K562 (cell line): ENCODE data around the gene RALGPS1. TPM values are rescaled to one million over a fixed set of nuclear protein-coding genes. Genes with fewer than 3 reads are reported as not detected.
A peak's percentile ranks its signal among the peaks of the same experiment; 100 is the strongest.

Experiments used
- ATAC-seq: fragments of 200-7000 bp; cut with Tn5 transposase; 3 replicates; pipeline ENCODE4 v1.9.1; 2020; ENCODE audit warnings: moderate library complexity
- BruUV-seq: library from RNA; stranded (reverse); fragments of 400-500 nt; replicated peaks from 2 replicates; lab custom pipeline; 2021; lab: Mats Ljungman, UMichigan
- CTCF ChIA-PET: fragments of 300-600 bp; formaldehyde crosslinking; extraction: SDS; loops from one replicate; lab custom pipeline; 2021; ENCODE audit warnings: low intra/inter-chr PET ratio; lab: Yijun Ruan, JAX
- POLR2A ChIA-PET: fragments of 300-600, 350-650 bp; sonication (Branson Sonifier 250); formaldehyde crosslinking; extraction: SDS; loops from one replicate; lab custom pipeline; 2021; ENCODE audit warnings: antibody characterized with exemption, inconsistent platforms; lab: Yijun Ruan, JAX
- DNase-seq, 4 experiments: peaks; one replicate each; pipeline versions ENCODE4 v3.0.0 to v3.0.0-alpha.2; 2011 to 2018; ENCODE audit warnings: low spot score in 3 of 4, mixed read lengths in 3 of 4; ENCODE audit errors: extremely low read depth in 1 of 4
- FAIRE-seq: peaks from 2 replicates; lab custom pipeline; 2011; peaks lifted over from hg19 to GRCh38; lab: Jason Lieb, UNC
- H2AFZ ChIP-seq: 2 replicates; pipeline ENCODE4 v1.6.0; 2011; ENCODE audit warnings: low read depth, low read length, control low read depth, inconsistent platforms
- H3K27ac ChIP-seq: fragments of 200-600 bp; 3 replicates; pipeline ENCODE4 v1.8.0; 2011; ENCODE audit warnings: low read depth, mild to moderate bottlenecking, control low read depth, inconsistent platforms, low read length, moderate library complexity, mixed read lengths; ENCODE audit errors: extremely low read depth
- H3K27me3 ChIP-seq, 2 experiments: fragments of 300-600 bp in 1 of 2; 2 replicates in 1 of 2; 3 replicates in 1 of 2; pipeline versions ENCODE4 v1.6.0 to v1.8.0; 2011; ENCODE audit warnings: inconsistent platforms in 2 of 2, low read length in 2 of 2, mild to moderate bottlenecking in 1 of 2, mixed read lengths in 1 of 2, moderate library complexity in 1 of 2; ENCODE audit not compliant: control insufficient read depth in 2 of 2, insufficient read depth in 2 of 2
- H3K36me3 ChIP-seq: fragments of 300-600 bp; 3 replicates; pipeline ENCODE4 v1.8.0; 2011; ENCODE audit warnings: mild to moderate bottlenecking, low read length, inconsistent platforms; ENCODE audit not compliant: control insufficient read depth, insufficient read depth
- H3K4me1 ChIP-seq, 2 experiments: fragments of 200-600 bp in 1 of 2; replicated peaks in 1 of 2; 2 replicates in 1 of 2; 3 replicates in 1 of 2; pipeline versions ENCODE4 v1.5.1 to v1.8.0; 2011; ENCODE audit warnings: inconsistent platforms in 2 of 2, low read length in 2 of 2, mild to moderate bottlenecking in 1 of 2, mixed read lengths in 1 of 2, moderate library complexity in 1 of 2; ENCODE audit not compliant: control insufficient read depth in 2 of 2, insufficient read depth in 2 of 2
- H3K4me2 ChIP-seq: 2 replicates; pipeline ENCODE4 v1.6.1; 2011; ENCODE audit warnings: low read length, control low read depth, inconsistent platforms, mixed read lengths; ENCODE audit not compliant: insufficient read depth
- H3K4me3 ChIP-seq: fragments of 200-600 bp; sonication (generic), shearing (Covaris generic); 2 replicates; pipeline ENCODE4 v1.5.1; 2016; ENCODE audit warnings: control low read depth, inconsistent platforms
- H3K79me2 ChIP-seq: fragments of 200-600 bp; 3 replicates; pipeline ENCODE4 v1.8.0; 2011; ENCODE audit warnings: low read length, inconsistent platforms; ENCODE audit not compliant: control insufficient read depth, insufficient read depth
- H3K9ac ChIP-seq, 2 experiments: 2 replicates each; pipeline versions ENCODE4 v1.6.0 to v1.6.1; 2011; ENCODE audit warnings: low read depth in 2 of 2, low read length in 2 of 2, control low read depth in 1 of 2, inconsistent platforms in 1 of 2, mild to moderate bottlenecking in 1 of 2, mixed read lengths in 1 of 2; ENCODE audit not compliant: insufficient read depth in 1 of 2
- H3K9me1 ChIP-seq: one replicate; pipeline ENCODE4 v1.6.0; 2011; ENCODE audit warnings: inconsistent platforms, mild to moderate bottlenecking, low read length, moderate library complexity; ENCODE audit not compliant: control insufficient read depth, insufficient read depth
- H3K9me3 ChIP-seq: replicated peaks from 2 replicates; pipeline ENCODE4 v1.5.1; 2011; ENCODE audit warnings: low read depth, low read length, inconsistent platforms; ENCODE audit not compliant: control insufficient read depth, insufficient read depth
- H4K20me1 ChIP-seq: replicated peaks from 2 replicates; pipeline ENCODE4 v1.6.1; 2011; ENCODE audit warnings: low read length, inconsistent platforms, mixed read lengths; ENCODE audit not compliant: control insufficient read depth, insufficient read depth
- BCOR ChIP-seq: fragments of 450-650 bp; IDR thresholded peaks from 2 replicates; pipeline ENCODE4 v1.6.1; 2016
- HDAC3 ChIP-seq: fragments of 450-650 bp; IDR thresholded peaks from 2 replicates; pipeline ENCODE4 v1.6.1; 2018; ENCODE audit warnings: borderline replicate concordance, mild to moderate bottlenecking, moderate library complexity; ENCODE audit not compliant: partially characterized antibody
- HMGXB4 ChIP-seq: sonication (generic); formaldehyde crosslinking; IDR thresholded peaks from 2 replicates; pipeline ENCODE4 v1.8.1; 2023; ENCODE audit warnings: mild to moderate bottlenecking, missing genetic modification reagents
- HOXB6 ChIP-seq: fragments of 250-450 bp; sonication (Bioruptor Pico); IDR thresholded peaks from 2 replicates; pipeline ENCODE4 v1.5.1; 2022; ENCODE audit warnings: mild to moderate bottlenecking, borderline replicate concordance
- ID3 ChIP-seq, 2 experiments: fragments of 250-450 bp in 1 of 2; fragments of 450-650 bp in 1 of 2; sonication (Bioruptor Pico) in 1 of 2; IDR thresholded peaks; 2 replicates each; pipeline versions ENCODE4 v1.6.1 to v1.8.0; 2016 to 2021; ENCODE audit warnings: mild to moderate bottlenecking in 2 of 2, moderate library complexity in 2 of 2, missing compliant biosample characterization in 1 of 2, missing genetic modification characterization in 1 of 2
- KDM1A ChIP-seq, 2 experiments: fragments of 450-650 bp; IDR thresholded peaks; 2 replicates each; pipeline ENCODE4 v1.6.1; 2016; ENCODE audit warnings: mild to moderate bottlenecking in 2 of 2
- NBN ChIP-seq: fragments of 450-650 bp; IDR thresholded peaks from 2 replicates; pipeline ENCODE4 v1.6.1; 2016; ENCODE audit warnings: low read depth, mild to moderate bottlenecking
- NFATC3 ChIP-seq: fragments of 450-650 bp; IDR thresholded peaks from 2 replicates; pipeline ENCODE4 v1.6.1; 2017; ENCODE audit warnings: mild to moderate bottlenecking
- NFRKB ChIP-seq: fragments of 450-650 bp; IDR thresholded peaks from 2 replicates; pipeline ENCODE4 v1.6.1; 2016; ENCODE audit warnings: low read depth
- NRF1 ChIP-seq, 2 experiments: fragments of 450-650 bp; IDR thresholded peaks in 1 of 2; conservative IDR thresholded peaks in 1 of 2; 2 replicates each; pipeline ENCODE4 v1.6.1; 2014; ENCODE audit warnings: mild to moderate bottlenecking in 2 of 2
- PRMT5 ChIP-seq: sonication (generic); formaldehyde crosslinking; IDR thresholded peaks from 2 replicates; pipeline ENCODE4 v1.5.0; 2020; ENCODE audit warnings: missing genetic modification reagents
- SIN3B ChIP-seq: fragments of 450-650 bp; IDR thresholded peaks from 2 replicates; pipeline ENCODE4 v1.6.1; 2017; ENCODE audit warnings: low read depth, mild to moderate bottlenecking, moderate library complexity
- SNRNP70 ChIP-seq: fragments of 200-400 bp; formaldehyde crosslinking; optimal IDR thresholded peaks from 2 replicates; pipeline ENCODE3; 2017; ENCODE audit warnings: low read depth, low read length
- STAT5A ChIP-seq: IDR thresholded peaks from 2 replicates; pipeline ENCODE4 v1.6.1; 2012; ENCODE audit warnings: low read length, inconsistent platforms, borderline replicate concordance
- TCF3 ChIP-seq: sonication (generic); formaldehyde crosslinking; IDR thresholded peaks from 2 replicates; pipeline ENCODE4 v1.4.0; 2020; ENCODE audit warnings: mild to moderate bottlenecking, missing genetic modification reagents
- ZNF146 ChIP-seq: IDR thresholded peaks from one replicate; pipeline ENCODE4 v1.6.1; 2018; ENCODE audit warnings: missing compliant biosample characterization; ENCODE audit not compliant: unreplicated experiment
- WGBS: fragments of 100-300 bp; shearing (Covaris generic); methylation state at CpG from one replicate; pipeline ENCODE4 v1.1.6; 2016; ENCODE audit warnings: low coverage, mixed read lengths; ENCODE audit not compliant: insufficient coverage; ENCODE audit errors: missing lambda C conversion rate; 5-methylcytosine and 5-hydroxymethylcytosine counted together
- in situ Hi-C: fragments of 300-500 bp; cut with MboI; formaldehyde crosslinking; loops from 4 replicates; pipeline ENCODE4 v1.15.0; 2018; ENCODE audit warnings: inconsistent platforms, mixed read lengths
- intact Hi-C: fragments of 100-400 bp; cut with micrococcal nuclease; formaldehyde crosslinking; loops from 2 replicates; pipeline ENCODE4 v1.14.2; 2022
- polyA plus RNA-seq, 8 experiments: library from polyadenylated mRNA; depleted of rRNA in 4 of 8; stranded (reverse) in 5 of 8; unstranded in 3 of 8; fragments of >200 nt; fragmentation: Nextera tagmentation in 2 of 8; fragmentation: Illumina TruSeq in 1 of 8; extraction: Ambion mirVana in 2 of 8; extraction: Trizol in 1 of 8; gene quantifications; 2 replicates each; pipeline versions ENCODE4 v1.2.1 to v1.2.3, GENCODE V29; 2011 to 2014; ENCODE audit warnings: inconsistent platforms in 1 of 8, missing spikeins in 1 of 8
- total RNA-seq, 7 experiments: library from RNA; depleted of rRNA in 6 of 7; stranded (reverse); fragments of >200 nt in 6 of 7; fragmentation: Illumina TruSeq in 2 of 7; extraction: Trizol in 2 of 7; gene quantifications; 2 replicates each; pipeline versions ENCODE4 v1.2.1 to v1.2.3, GENCODE V29; 2011 to 2021; ENCODE audit warnings: low replicate concordance in 1 of 7
- TF ChIP-seq, protein P1 (sequence below): fragments of 450-650 bp; formaldehyde crosslinking; IDR thresholded peaks from 2 replicates; pipeline ENCODE4 v1.4.0; 2020; ENCODE audit warnings: mild to moderate bottlenecking

The RALGPS1 gene
- total and polyA plus RNA-seq, 9 of the 15 experiments (the other 6 are each of a cell fraction or from before 2014, with no cell fraction given) = 0.04 to 2.6 (median 1.5) TPM

GRCh38 chr9:127187231-127187956 is 272.8 kb downstream of the RALGPS1 start:
- Histone ChIP-seq H3K4me3 (no peak overlapping the region), H3K9ac (no peak overlapping the region), H4K20me1 (no peaks in the 10 kb centered on the region), H3K4me1 (peaks cover 13 to 17% of the 10 kb centered on the region in 2 experiments; a peak in 4 of 5 replicates), H3K9me3 (no peaks in the 10 kb centered on the region), H2AFZ (peak overlapping the region; percentile 82), H3K27ac (peak overlapping the region; percentile 31; the same call in 2 of the 3 replicates), H3K79me2 (no peaks in the 10 kb centered on the region), H3K36me3 (no peaks in the 10 kb centered on the region), H3K9me1 (peaks cover 3% of the 10 kb centered on the region), H3K4me2 (peak overlapping the region; percentile 55; the same call in 1 of the 2 replicates), H3K27me3 (peaks cover 2 to 15% of the 10 kb centered on the region in 2 experiments; a peak in 3 of 5 replicates)
- ATAC-seq (peak; percentile 93), DNase-seq (peak; percentile 62 to 79 (median 72)), FAIRE-seq (peak; percentile 99)
- intact Hi-C loops (loop anchor here (10.0 kb wide), 1 partner anchor 57 kb away; no protein-coding TSS in a partner anchor), in situ Hi-C loops (no loop called here)
- no TSS peak for BruUV-seq
- POLR2A ChIA-PET = interaction anchor here (0.9 kb wide), 1 partner anchor 26 kb away, joined by 9 read pairs; no protein-coding TSS in a partner anchor
- CTCF ChIA-PET = no interaction called here
- WGBS = 3% methylated on average over 14 of the region's 14 CpGs
- TF ChIP-seq HDAC3 (no peak), SNRNP70 (no peak), HMGXB4 (CRISPR knock-in tag) (no peak), KDM1A (IDR thresholded peaks at IDR 0.05) (peak; percentile 68 to 73; a peak in 3 of 4 replicates), PRMT5 (no peak), NRF1 (conservative IDR thresholded peaks at IDR 0.05 in 1 of 2, IDR thresholded peaks at IDR 0.05 in 1 of 2) (peak; percentile 88 to 90), ID3 (CRISPR knock-in tag; IDR thresholded peaks at IDR 0.05) (no peak), ID3 (tag; IDR thresholded peaks at IDR 0.05) (peak; percentile 99), TCF3 (CRISPR knock-in tag) (peak; percentile 69), STAT5A (no peak; the same call in 1 of the 2 replicates), SIN3B (no peak), NBN (no peak), HOXB6 (CRISPR knock-in tag) (no peak), ZNF146 (CRISPR knock-in tag) (no peak), NFRKB (no peak), BCOR (peak; percentile 95), NFATC3 (no peak)
- TF ChIP-seq, protein P1, sequence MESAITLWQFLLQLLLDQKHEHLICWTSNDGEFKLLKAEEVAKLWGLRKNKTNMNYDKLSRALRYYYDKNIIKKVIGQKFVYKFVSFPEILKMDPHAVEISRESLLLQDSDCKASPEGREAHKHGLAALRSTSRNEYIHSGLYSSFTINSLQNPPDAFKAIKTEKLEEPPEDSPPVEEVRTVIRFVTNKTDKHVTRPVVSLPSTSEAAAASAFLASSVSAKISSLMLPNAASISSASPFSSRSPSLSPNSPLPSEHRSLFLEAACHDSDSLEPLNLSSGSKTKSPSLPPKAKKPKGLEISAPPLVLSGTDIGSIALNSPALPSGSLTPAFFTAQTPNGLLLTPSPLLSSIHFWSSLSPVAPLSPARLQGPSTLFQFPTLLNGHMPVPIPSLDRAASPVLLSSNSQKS (CRISPR knock-in tag) = no peak
